GM13976 (cell line): ENCODE data around the gene TGFB3.

Experiments used
- DNase-seq: peaks from one replicate; pipeline ENCODE4 v3.0.0; 2012; ENCODE audit warnings: low spot score
- in situ Hi-C: fragments of 300-500 bp; cut with MboI; formaldehyde crosslinking; loops from one replicate; pipeline ENCODE4 v1.12.0; 2022; ENCODE audit warnings: low sequenced_read_pairs, mixed read lengths, inconsistent platforms; ENCODE audit not compliant: unreplicated experiment
- TF ChIP-seq, protein P1 (sequence below): IDR thresholded peaks from 2 replicates; pipeline ENCODE4 v1.5.1; 2012; ENCODE audit warnings: borderline replicate concordance, mild to moderate bottlenecking; ENCODE audit not compliant: insufficient read depth; ENCODE audit errors: extremely low read depth, missing control alignments, control extremely low read depth

The TGFB3 gene

DNA sequence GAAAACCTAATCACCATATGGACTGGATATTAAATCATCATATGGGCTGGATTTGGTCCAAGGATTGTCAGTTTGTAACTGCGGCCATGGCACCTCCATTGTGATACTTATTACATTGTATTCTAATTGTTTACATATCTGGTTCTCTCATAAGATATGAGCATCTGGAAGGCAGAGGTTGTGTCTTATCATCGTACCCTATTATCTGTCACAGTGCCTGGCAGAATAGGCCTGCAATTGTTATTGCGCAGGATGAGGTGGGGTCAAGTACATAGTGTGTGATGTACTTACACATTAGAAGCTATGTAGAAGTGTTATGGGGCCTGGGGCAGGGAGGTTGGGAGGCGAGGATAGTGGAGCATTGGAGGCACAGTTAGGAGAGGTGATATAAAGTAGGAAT, 8.5 kb upstream of the TGFB3 start:
- no peak for DNase-seq
- TF ChIP-seq, protein P1, sequence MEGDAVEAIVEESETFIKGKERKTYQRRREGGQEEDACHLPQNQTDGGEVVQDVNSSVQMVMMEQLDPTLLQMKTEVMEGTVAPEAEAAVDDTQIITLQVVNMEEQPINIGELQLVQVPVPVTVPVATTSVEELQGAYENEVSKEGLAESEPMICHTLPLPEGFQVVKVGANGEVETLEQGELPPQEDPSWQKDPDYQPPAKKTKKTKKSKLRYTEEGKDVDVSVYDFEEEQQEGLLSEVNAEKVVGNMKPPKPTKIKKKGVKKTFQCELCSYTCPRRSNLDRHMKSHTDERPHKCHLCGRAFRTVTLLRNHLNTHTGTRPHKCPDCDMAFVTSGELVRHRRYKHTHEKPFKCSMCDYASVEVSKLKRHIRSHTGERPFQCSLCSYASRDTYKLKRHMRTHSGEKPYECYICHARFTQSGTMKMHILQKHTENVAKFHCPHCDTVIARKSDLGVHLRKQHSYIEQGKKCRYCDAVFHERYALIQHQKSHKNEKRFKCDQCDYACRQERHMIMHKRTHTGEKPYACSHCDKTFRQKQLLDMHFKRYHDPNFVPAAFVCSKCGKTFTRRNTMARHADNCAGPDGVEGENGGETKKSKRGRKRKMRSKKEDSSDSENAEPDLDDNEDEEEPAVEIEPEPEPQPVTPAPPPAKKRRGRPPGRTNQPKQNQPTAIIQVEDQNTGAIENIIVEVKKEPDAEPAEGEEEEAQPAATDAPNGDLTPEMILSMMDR = no peak
- in situ Hi-C loops = no loop called here

DNA sequence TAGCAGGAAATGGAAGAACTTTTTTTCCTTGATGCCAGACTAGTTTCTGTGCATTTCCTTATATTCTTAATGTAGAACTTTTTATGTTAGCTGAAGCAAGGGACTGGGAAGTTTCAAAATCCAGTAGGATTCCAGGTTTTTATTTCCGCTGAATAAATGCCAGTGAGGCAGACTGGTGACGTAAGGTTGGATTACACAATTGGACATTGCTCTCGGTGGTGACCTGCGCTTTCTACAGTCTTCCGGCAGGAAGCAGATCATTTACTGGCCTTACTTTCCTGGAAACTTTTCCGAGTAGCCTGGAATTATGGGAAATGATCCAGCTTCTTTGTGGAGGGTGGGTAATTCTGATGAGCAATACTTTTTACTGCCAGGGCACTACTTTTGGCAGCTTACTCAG, 7.3 kb upstream of the TGFB3 start:
- TF ChIP-seq, protein P1 = no peak
- in situ Hi-C loops = loop anchor here (10.0 kb wide), 1 partner anchor 274 kb away; no protein-coding TSS in a partner anchor
- no peak for DNase-seq

DNA sequence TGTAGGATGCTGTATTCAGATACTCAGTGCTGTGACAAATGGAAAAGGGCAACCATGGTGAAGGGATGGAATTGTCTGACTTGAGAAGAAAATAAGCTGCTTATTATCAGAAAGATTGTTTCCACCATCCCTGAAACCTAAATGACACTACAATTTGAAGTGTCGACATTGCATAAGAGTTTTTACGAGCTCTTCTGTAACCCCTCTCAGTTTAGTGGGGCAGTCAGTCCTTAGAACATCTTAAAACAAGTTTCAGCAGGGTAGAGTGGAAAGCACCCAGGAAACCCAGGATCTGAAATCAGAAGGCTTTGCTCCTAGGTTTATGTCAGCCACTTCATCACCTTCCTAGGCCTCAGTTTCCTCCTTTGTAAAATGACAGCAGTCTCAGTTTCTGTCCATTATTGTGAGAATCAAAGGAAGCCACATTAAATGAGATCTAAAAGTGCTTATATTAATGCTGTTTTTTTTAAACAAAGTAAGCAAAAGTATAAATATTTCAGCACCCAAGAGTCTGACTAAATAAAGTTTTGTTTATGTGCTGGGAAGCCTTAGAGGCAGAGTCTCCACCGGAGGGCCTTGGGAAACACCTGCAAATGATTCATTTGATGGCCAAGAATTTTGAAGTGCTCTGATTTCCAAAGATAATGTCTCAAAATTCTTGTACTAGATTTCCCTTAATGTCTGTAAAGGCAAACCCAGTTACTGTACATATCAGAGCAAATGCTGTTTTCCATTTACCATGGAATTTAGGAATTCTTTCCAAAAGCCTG, 5.6 kb upstream of the TGFB3 start:
- no peak for DNase-seq
- in situ Hi-C loops = loop anchor here (10.0 kb wide), 1 partner anchor 273 kb away; no protein-coding TSS in a partner anchor
- TF ChIP-seq, protein P1 = no peak

DNA sequence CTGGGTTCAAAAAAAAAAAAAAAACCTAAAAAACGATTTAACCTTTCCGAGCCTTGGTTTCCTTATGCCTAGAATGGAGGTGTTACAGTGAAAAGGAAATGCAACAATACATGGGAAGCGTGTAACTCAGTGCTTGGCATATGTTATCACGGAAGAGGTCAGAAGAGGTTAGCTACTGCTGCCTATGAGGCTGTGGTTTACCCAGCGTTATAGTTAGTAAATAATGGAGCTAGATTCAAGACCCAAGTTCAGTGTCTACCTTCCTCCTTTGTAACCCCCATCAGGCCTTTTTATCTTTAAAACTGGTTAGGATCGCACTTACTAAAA, 4.6 kb upstream of the TGFB3 start:
- TF ChIP-seq, protein P1 = no peak
- in situ Hi-C loops = loop anchor here (10.0 kb wide), 1 partner anchor 272 kb away; no protein-coding TSS in a partner anchor
- DNase-seq = no peak

DNA sequence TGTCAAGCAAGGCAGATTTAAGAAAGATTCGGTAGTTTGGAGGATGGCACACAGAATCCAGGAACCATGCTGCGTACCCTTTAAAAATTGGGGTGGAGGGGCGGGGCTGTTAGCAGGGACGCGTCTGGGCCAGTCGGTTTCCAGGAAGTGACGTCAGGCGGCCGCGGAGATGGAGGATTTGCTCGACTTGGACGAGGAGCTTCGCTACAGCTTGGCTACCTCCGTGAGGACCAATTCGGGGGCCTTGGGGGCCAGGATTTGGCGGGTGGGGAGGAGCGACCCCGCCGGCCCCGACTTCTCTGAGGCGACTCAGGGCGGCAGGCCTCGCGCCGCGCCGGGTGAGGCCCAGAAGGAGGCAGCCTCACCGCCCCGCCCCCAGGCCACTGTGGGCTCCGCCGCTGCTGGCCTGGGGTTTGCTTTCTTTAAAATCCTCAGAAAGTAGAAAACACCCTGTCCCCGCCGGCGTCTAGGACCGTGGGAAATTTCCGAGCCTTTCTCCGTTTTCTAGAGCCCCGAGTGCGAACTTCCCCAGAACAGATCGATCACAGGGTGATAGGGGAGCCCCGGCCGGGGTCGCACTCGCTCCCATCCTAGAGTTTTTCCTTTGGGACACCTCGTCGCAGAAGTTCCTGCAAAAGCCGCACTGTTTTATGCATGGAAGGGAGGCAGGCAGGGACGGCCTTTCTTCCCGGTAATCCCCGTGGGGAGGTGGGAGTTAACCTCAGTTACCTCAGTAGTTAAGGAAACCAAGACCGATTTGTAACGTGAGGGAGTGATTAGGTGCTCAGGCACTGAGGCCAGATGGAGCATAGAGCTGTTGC, 4.0 kb upstream of the TGFB3 start, which contains the start of gene IFT43:
IFT43 (plus strand) TSS at position 146 of the 821 bp plus-strand sequence; CDS start at position 170, 24 bp downstream.
- in situ Hi-C loops = loop anchor here (10.0 kb wide), 1 partner anchor 271 kb away; no protein-coding TSS in a partner anchor
- TF ChIP-seq, protein P1 = no peak
- peak; percentile 92 for DNase-seq

DNA sequence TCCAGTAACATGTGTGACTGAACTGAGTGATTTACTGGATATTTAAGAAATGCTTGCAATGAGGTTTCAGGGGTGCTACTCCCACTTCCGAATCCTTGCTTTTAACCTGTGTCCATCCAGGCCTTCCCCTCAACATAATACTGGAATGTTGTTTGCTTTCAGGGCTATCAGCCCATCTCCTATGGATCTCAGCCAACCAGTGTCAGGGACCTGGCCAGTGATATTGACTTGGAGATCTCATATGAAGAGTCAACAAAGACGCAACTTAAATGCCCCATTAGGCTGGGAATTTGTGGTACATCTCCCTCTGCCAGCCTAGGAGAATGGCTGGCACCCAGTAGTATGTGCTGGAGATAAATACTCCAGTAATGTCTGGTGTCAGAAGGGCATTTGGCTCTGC, 2.9 kb upstream of the TGFB3 start:
- DNase-seq = no peak
- TF ChIP-seq, protein P1 = no peak
- in situ Hi-C loops = loop anchor here (10.0 kb wide), 1 partner anchor 270 kb away; no protein-coding TSS in a partner anchor
